Hematopoietic multipotent progenitor cell treated with erythropoietin and hydrocortisone succinate and interleukin-3 and kit ligand, for 15 days (in vitro differentiated cells): ENCODE data around the gene CCT3.
"Not testable (repeated sequence)": the region's sequence is repeated elsewhere in the genome, so short reads cannot be mapped to it uniquely, and the experiment has no call there.

Experiments used
- DNase-seq: peaks from one replicate; pipeline ENCODE4 v3.0.0-alpha.2; 2015; ENCODE audit warnings: low spot score

The CCT3 gene

DNA sequence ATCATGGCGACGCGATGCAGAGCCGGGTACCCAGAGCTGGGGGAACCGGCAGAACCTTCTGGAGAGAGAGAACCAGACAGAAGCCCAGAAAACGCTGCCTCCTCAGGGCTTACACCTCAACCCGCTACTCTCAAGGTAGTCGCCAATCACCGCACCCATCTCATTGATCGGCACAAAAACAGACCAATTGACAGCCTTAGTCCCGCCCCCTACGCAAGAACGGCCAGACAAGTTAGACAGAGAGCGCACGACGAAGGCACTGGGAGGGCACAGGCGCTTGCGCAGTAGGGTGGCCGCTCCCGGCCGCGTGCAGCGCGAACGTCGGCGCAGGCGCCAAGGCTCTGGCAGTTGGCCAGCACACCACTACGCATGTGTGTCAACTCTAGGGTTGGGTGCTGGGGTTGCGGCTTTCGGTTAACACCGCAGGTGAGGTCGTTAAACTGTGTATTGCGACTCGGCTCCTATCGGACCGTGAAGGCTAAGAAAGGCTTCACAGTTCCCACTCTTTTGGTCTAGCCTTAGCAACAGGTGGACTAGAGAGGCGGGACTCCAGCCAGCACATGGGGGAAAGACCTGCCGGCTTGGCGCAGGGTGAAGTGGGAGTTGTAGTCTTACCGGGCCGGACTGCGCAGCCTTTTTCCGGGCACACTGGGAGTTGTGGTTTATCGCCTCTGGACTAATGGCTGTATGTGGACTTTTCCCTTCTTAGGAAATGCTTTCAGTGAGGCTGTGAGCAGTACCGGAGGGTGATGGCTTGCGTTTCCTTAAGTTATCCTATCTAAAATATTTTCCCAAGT lies at the start of gene CCT3, which contains the start of gene TSACC:
TSS of gene CCT3 (minus strand) at position 113 of the 797 bp plus-strand sequence. CDS start at position 5, 108 bp downstream.
TSS of gene TSACC (plus strand) at position 347 of the 797 bp plus-strand sequence. CDS start 1,232 bp downstream, outside the sequence.
- peak; percentile 100 for DNase-seq

- no peak for DNase-seq
Measured at GRCh38 chr1:156387870-156388173, 49.7 kb upstream of the CCT3 start.

DNA sequence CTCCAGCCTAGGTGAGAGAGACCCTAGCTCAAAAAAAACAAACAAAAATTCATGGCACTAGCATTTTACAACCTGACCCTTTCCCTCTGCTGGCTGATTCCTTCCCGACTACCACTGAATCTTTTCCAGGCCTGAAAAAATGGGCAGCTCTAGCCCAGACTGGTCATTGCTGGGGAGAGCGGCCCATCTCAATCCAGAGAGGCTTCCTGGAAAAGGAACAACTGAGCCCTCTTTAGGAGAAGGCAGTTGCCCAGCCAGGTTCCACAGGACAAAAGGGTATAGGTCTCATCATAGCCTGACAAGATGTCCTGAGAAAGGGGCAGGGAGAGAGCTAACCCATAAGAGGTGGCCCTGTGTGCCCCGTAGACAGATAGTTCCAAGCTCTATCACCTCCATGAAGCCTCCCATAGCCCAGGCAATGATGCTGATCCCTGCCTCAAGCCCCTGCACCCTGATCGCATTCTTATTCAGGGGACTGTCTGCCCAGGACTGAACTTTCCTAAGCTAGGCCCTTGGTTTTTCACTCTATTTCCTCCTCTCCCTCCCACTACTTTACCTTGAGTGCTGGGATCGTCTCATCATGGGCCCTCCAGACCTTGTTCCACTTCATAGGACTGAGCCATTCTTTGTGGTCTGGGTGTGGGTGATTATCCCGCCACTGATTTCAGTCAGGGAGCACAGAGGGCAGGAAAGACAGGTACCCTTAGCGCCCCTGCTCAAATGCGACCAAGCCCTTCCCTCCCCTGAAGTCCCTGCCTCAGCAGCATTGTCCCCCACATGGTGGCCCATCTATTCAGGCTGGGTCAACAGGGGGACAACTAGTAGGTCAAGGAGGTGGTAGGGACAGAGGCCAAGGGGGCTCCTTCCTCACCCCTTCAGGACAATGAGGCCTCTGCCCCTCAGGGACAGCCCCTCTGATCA lies 49.1 kb upstream of the CCT3 start:
- DNase-seq: no peak

- DNase-seq: no peak
Measured at GRCh38 chr1:156386134-156386901, 48.2 kb upstream of the CCT3 start.

- peak; percentile 65 for DNase-seq
Measured at GRCh38 chr1:156385534-156386031, 47.5 kb upstream of the CCT3 start.

GRCh38 chr1:156384658-156385057 lies 46.6 kb upstream of the CCT3 start:
- DNase-seq: no peak

- DNase-seq: no peak
Measured at GRCh38 chr1:156384007-156384406, 45.9 kb upstream of the CCT3 start.

GRCh38 chr1:156383023-156383422 lies 44.9 kb upstream of the CCT3 start:
- peak; percentile 31 for DNase-seq

- DNase-seq: no peak
Measured at GRCh38 chr1:156382561-156382960, 44.5 kb upstream of the CCT3 start.

- no peak for DNase-seq
Measured at GRCh38 chr1:156379420-156380165, 41.5 kb upstream of the CCT3 start.

DNA sequence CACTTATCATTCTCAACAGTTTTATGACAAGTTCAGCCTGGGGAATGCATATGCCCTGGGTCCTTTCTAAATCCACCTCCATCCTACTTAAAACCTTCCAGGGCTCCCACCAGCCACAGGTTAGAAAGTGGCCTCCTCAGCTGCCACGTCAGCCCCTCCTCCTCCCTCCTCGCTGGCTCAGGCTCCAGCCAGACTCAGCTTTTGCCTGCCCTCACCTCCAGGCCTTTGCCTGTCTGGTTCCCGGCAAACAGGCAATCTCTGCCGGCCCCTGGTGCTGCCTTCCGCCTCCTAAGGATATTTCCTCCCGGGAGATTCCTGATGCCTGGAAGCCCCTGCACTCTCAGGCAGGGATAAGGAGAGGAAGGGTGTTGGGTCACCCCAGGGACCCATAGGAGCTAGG lies 40.5 kb upstream of the CCT3 start:
- DNase-seq: no peak

GRCh38 chr1:156376958-156377919 lies 39.1 kb upstream of the CCT3 start:
- no peak for DNase-seq

GRCh38 chr1:156376146-156376545 lies 38.1 kb upstream of the CCT3 start:
- no peak for DNase-seq

GRCh38 chr1:156373546-156373945 lies 35.5 kb upstream of the CCT3 start:
- DNase-seq: no peak

GRCh38 chr1:156372876-156373275 lies 34.8 kb upstream of the CCT3 start:
- no peak for DNase-seq

GRCh38 chr1:156372265-156372586 lies 34.1 kb upstream of the CCT3 start:
- DNase-seq: no peak

DNA sequence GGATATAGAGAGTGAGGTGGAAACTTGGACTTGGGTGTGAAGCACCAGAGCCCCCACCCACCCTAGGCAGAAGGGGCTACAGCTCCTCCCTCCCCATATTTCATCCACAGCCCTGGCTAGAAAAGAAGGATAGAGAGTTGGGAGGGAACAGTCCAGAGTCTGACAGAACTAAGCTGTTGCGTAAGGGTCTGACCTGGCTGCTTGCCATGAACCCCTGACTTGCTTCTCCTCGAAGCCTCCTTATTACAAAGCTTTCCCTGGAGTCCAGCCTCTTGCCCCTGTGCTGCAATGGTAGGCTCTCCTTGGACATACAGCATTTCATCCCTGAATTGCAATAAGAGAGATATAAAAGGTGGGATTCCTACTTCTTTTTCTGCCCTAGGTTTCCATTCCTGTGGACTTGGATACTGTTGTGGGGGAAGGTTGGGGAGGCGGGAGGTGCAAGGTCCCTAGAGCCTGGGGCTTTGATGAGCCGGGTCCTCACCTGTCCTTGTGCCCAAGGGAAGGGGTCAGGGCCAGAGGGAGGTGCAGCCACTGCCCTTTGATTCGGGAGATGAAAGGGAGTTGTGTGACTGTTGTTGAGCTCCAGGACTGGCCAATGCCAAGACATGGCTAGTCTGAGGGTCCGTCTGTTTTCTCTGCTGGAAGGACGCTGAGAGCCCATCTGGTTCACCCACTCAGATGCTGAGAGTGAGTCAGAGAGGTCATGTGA lies 33.6 kb upstream of the CCT3 start:
- no peak for DNase-seq

GRCh38 chr1:156369685-156370286 lies 31.7 kb upstream of the CCT3 start:
- DNase-seq: not testable (repeated sequence)
